Measurements from ENCODE around the gene RHBDL3. TPM values are rescaled to one million over a fixed set of nuclear protein-coding genes. Genes with fewer than 3 reads are reported as not detected.
A peak's percentile ranks its signal among the peaks of the same experiment; 100 is the strongest.

Gene RHBDL3
- total and polyA plus RNA-seq, 4 donors = 0.02 to 0.17 (median 0.05) TPM; not detected in 1

- TF ChIP-seq ATF3 (IDR thresholded peaks at IDR 0.05) = no peak
Observed at GRCh38 chr17:32348483-32348800, 82.8 kb downstream of the RHBDL3 start (continued).

GRCh38 chr17:32349503-32349853 lies 83.8 kb downstream of the RHBDL3 start:
- Histone ChIP-seq H3K27ac (ENCODE audit: low read depth in 1 of 2, low read length in 2 of 2) (peak overlapping the region; percentile 98 to 99), H3K4me1 (ENCODE audit: control insufficient read depth in 4 of 4, insufficient read depth in 4 of 4, low read length in 3 of 4) (peaks cover 7 to 25% (median 14%) of the 10 kb centered on the region in 4 donors), H3K36me3 (ENCODE audit: control insufficient read depth in 4 of 4, insufficient read depth in 3 of 4, low read depth in 1 of 4, low read length in 3 of 4) (peaks cover 2 to 8% (median 5%) of the 10 kb centered on the region in 4 donors), H3K9ac (ENCODE audit: low read depth in 1 of 2, low read length in 2 of 2) (peak overlapping the region; percentile 94 to 99), H3K4me3 (ENCODE audit: low read depth in 1 of 3, low read length in 3 of 3) (peak overlapping the region; percentile 73 to 96 (median 95)), H3K9me3 (ENCODE audit: control insufficient read depth in 4 of 4, low read length in 3 of 4) (no peaks in the 10 kb centered on the region), H3K27me3 (ENCODE audit: control insufficient read depth in 4 of 4, insufficient read depth in 4 of 4, low read length in 3 of 4) (no peaks in the 10 kb centered on the region)
- peak; percentile 56 for DNase-seq (ENCODE audit: low spot score)
- TF ChIP-seq HNF4G (IDR thresholded peaks at IDR 0.05) (no peak), FOXA2 (IDR thresholded peaks at IDR 0.05) (no peak), RXRA (IDR thresholded peaks at IDR 0.05) (no peak), YY1 (IDR thresholded peaks at IDR 0.05) (no peak), EGR1 (IDR thresholded peaks at IDR 0.05; ENCODE audit: low read depth in 2 of 2) (no peak), REST (IDR thresholded peaks at IDR 0.05) (no peak), ZBTB33 (IDR thresholded peaks at IDR 0.05) (no peak), MAX (IDR thresholded peaks at IDR 0.05) (no peak), TAF1 (conservative IDR thresholded peaks at IDR 0.05) (no peak), JUND (IDR thresholded peaks at IDR 0.05) (no peak), GABPA (IDR thresholded peaks at IDR 0.05 in 1 of 2, conservative IDR thresholded peaks at IDR 0.05 in 1 of 2) (no peak), ATF3 (IDR thresholded peaks at IDR 0.05) (no peak), CTCF (IDR thresholded peaks at IDR 0.05; ENCODE audit: low read depth, low read length, missing input control) (no peak)
- 18% methylated on average over 15 of the region's 15 CpGs for whole genome bisulfite sequencing
